GM12873 (cell line): ENCODE results near the gene MRPL2.

Experiments
- TF ChIP-seq, protein P1 (sequence below): IDR thresholded peaks from 2 replicates; pipeline ENCODE4 v1.5.1; 2012; ENCODE audit warnings: low read depth, mild to moderate bottlenecking, moderate library complexity, low read length, control low read depth; ENCODE audit not compliant: insufficient read depth; ENCODE audit errors: missing control alignments

MRPL2 gene

GRCh38 chr6:43013843-43014433 lies 45.3 kb downstream of the MRPL2 start, which contains the start of the genes KLHDC3 and MEA1:
KLHDC3 (plus strand) TSS chr6:43014249; CDS start chr6:43017193, 2,944 bp downstream.
MEA1 (minus strand) TSS chr6:43013946; CDS start chr6:43013813, 133 bp downstream.
- TF ChIP-seq, protein P1, sequence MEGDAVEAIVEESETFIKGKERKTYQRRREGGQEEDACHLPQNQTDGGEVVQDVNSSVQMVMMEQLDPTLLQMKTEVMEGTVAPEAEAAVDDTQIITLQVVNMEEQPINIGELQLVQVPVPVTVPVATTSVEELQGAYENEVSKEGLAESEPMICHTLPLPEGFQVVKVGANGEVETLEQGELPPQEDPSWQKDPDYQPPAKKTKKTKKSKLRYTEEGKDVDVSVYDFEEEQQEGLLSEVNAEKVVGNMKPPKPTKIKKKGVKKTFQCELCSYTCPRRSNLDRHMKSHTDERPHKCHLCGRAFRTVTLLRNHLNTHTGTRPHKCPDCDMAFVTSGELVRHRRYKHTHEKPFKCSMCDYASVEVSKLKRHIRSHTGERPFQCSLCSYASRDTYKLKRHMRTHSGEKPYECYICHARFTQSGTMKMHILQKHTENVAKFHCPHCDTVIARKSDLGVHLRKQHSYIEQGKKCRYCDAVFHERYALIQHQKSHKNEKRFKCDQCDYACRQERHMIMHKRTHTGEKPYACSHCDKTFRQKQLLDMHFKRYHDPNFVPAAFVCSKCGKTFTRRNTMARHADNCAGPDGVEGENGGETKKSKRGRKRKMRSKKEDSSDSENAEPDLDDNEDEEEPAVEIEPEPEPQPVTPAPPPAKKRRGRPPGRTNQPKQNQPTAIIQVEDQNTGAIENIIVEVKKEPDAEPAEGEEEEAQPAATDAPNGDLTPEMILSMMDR: no peak

- TF ChIP-seq, protein P1: no peak
These were observed 46.0 kb downstream of the MRPL2 start for GRCh38 chr6:43013097-43013842.

GRCh38 chr6:43012364-43012763 lies 46.9 kb downstream of the MRPL2 start:
- TF ChIP-seq, protein P1: no peak

DNA sequence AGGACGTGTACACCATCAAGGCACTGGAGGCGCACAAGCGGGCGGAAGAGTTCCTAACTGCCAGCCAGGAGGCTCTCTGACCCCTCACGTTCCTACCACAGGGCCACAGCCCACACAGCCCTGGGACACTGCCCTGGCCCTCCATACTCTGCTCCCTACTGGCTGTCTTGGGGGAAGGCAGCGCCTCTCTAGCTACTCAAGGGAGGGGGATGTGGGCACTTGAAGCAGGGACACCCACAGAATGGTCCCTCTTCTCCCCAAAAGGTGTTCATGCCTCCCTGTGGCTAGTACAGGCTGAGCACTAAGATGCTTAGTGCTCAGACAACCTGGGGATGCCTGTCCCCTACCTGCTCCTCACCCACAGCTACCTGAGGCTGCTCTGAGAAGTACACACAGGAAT lies 48.0 kb downstream of the MRPL2 start:
- TF ChIP-seq, protein P1: no peak

DNA sequence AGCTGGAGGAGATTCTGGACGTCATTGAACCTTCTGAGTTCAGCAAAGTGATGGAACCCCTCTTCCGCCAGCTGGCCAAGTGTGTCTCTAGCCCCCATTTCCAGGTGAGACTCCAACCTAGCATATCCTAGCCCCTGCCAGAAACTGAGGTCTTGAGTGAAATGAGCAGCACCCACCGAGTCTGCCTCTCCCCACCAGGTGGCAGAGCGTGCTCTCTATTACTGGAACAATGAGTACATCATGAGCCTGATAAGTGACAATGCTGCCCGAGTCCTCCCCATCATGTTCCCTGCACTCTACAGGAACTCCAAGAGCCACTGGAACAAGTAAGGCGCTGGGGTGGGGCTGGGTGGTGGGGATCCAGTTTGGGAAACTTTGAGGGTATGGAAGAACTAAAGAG lies 50.1 kb downstream of the MRPL2 start:
- TF ChIP-seq, protein P1: peak; percentile 64

- TF ChIP-seq, protein P1: no peak
These were observed 52.1 kb downstream of the MRPL2 start for GRCh38 chr6:43007126-43007525.

- TF ChIP-seq, protein P1: no peak
These were observed 53.0 kb downstream of the MRPL2 start for GRCh38 chr6:43006251-43006650.
